ENCODE data around the gene OSBPL2.

The OSBPL2 gene

DNA sequence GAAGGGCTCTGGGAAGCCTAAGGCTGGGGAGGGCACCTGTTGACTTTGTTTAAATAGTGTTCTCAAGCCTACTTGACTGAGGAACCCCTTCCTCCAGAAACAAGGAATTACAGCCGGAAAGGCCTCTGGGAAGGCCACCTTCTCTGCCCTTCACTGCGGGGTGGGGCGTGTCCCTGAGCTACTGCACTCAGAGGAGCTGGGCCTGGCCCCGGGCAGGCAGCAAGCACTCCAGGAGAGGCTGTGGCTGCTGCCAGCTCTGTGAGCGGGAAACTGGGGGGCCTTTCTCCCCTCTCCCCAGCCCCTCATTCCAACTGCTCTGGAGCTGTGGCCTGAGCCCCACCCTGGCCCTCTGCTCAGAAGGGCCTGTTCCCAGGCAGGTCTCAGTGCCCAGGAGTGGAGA lies 4.0 kb upstream of the OSBPL2 start:
- Histone ChIP-seq H3K9me3 (ENCODE audit: control insufficient read depth, insufficient read depth, low read length) (no peaks in the 10 kb centered on the region), H3K4me1 (ENCODE audit: control insufficient read depth, insufficient read depth, low read length) (peaks cover 3% of the 10 kb centered on the region), H3K9ac (ENCODE audit: low read depth, low read length) (no peak overlapping the region), H3K4me3 (ENCODE audit: low read depth, low read length) (no peak overlapping the region), H3K27me3 (ENCODE audit: control insufficient read depth, insufficient read depth, low read length) (no peaks in the 10 kb centered on the region), H3K36me3 (ENCODE audit: control insufficient read depth, insufficient read depth, low read length) (no peaks in the 10 kb centered on the region)

DNA sequence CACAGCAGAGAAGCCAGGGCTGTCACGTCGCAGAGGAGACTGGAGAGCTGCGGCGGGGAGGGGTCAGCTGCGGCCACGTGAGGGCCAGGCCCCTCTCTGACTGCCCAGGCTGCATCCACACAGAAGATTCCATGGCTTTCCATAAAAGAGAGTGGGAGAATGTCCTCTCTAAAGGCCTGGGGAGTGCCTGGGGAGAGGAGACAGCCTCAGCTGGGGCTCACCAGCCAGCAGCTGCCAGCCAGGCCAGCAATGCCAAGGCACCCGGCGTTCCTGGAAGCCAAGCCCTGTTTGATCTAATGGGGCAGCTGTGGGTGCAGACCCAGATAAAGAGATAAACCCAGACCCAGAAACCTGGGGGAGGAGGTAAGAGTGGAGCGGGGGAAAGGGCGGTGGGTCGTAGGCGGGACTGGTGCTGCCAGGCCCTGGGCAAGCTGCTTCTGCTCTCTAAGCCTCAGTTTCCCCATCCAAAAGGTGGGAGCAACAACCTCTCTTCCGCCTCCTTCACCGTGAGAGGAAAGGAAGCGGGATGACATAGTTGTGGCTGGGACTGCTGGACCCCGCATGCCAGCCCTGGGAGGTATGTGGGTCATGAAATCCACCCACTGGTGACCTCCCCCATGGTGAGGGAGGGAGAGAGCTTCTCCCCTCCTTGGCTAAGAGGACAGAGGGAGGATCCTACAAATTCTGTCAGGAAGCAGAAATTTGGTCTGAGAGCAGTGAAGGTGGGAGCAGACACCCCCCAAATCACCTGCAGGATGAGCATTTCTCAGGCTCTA lies 3.1 kb upstream of the OSBPL2 start:
- Histone ChIP-seq H3K4me1 (ENCODE audit: control insufficient read depth, insufficient read depth, low read length) (peaks cover 3% of the 10 kb centered on the region), H3K9me3 (ENCODE audit: control insufficient read depth, insufficient read depth, low read length) (no peaks in the 10 kb centered on the region), H3K9ac (ENCODE audit: low read depth, low read length) (no peak overlapping the region), H3K27me3 (ENCODE audit: control insufficient read depth, insufficient read depth, low read length) (no peaks in the 10 kb centered on the region), H3K36me3 (ENCODE audit: control insufficient read depth, insufficient read depth, low read length) (no peaks in the 10 kb centered on the region), H3K4me3 (ENCODE audit: low read depth, low read length) (no peak overlapping the region)

DNA sequence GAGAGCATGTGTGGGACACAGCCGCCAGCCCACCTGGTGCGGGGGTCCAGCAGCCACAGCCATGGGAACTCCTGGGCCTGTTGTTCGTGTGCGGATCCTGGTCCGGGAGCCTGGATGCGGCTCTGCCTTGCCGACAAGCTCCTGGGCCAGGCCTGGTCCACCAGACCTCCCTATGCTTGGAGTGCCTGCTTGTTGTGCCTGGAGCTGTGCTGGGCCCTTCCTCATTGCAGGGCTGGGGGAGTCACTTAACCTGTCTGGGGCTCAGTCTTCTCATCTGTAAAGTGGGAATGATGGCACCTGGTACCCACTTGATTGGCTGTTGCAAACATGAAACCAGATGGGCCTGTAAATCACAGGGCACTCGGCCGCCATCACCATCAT lies 2.6 kb upstream of the OSBPL2 start:
- H3K4me1 ChIP-seq (ENCODE audit: control insufficient read depth, insufficient read depth, low read length): peaks cover 3% of the 10 kb centered on the region
- no peak overlapping the region for H3K9ac ChIP-seq (ENCODE audit: low read depth, low read length)
- no peaks in the 10 kb centered on the region for H3K36me3 ChIP-seq (ENCODE audit: control insufficient read depth, insufficient read depth, low read length)
- H3K4me3 ChIP-seq (ENCODE audit: low read depth, low read length): no peak overlapping the region
- no peaks in the 10 kb centered on the region for H3K9me3 ChIP-seq (ENCODE audit: control insufficient read depth, insufficient read depth, low read length)
- no peaks in the 10 kb centered on the region for H3K27me3 ChIP-seq (ENCODE audit: control insufficient read depth, insufficient read depth, low read length)

DNA sequence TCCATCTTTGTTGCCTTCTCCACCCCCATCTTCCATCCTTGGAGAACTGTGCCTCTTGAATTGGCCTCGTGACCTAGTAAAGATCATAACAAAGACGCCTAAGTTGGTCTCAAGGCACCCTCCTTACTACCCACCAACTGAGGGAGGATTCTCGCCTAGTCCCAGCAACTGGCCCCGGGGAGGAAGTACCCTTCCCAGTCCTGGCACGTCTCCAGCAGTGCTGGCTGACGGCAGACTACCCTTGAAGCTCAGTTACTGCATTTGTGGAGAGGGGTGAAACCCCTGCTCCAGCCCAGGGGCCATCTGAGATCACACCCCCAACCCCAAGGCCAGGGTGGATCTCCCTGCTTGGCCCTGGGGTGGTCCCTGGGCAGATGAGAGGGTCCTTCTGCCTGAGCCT lies 2.1 kb upstream of the OSBPL2 start:
- peaks cover 3% of the 10 kb centered on the region for H3K4me1 ChIP-seq (ENCODE audit: control insufficient read depth, insufficient read depth, low read length)
- H3K27me3 ChIP-seq (ENCODE audit: control insufficient read depth, insufficient read depth, low read length): no peaks in the 10 kb centered on the region
- peaks cover under 1% of the 10 kb centered on the region for H3K36me3 ChIP-seq (ENCODE audit: control insufficient read depth, insufficient read depth, low read length)
- no peak overlapping the region for H3K9ac ChIP-seq (ENCODE audit: low read depth, low read length)
- no peaks in the 10 kb centered on the region for H3K9me3 ChIP-seq (ENCODE audit: control insufficient read depth, insufficient read depth, low read length)
- H3K4me3 ChIP-seq (ENCODE audit: low read depth, low read length): no peak overlapping the region

DNA sequence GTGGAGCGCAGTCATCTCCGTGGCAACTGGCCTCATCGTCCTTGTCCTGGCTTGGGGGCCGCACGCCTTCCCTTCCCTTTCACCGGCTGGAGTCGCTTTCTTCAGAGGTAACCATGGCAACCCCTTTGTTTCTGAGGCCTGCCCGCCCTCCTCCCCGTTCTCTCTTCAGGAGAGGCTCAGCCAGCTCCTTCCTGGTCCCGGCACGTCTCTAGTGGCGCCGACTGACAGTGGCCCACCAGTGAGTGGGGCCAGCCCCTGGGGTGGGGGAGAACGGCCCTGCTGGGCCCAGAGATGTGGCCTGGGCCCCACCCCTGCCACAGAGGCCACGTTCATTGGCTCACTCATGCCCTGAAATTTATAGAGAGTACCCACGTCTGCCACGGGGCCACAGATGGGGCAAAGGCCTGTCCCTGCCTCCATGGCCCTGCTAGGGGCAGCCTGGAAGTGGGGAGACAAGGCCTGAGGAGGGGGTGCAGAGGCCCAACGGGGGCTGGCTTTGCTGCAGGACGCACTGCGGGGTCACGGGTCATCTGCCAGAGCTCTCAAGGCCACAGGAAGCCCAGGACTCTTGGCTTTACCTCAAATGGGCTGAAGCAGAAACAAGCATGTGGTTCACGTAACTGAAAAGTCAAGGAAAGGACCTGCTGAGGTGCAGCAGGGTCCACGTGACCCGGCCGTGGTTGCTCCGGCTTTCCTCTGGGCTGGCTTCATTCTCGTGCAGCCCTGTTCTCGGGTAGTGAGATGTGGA lies 1.4 kb upstream of the OSBPL2 start:
- Histone ChIP-seq H3K4me1 (ENCODE audit: control insufficient read depth, insufficient read depth, low read length) (peaks cover 3% of the 10 kb centered on the region), H3K9ac (ENCODE audit: low read depth, low read length) (no peak overlapping the region), H3K4me3 (ENCODE audit: low read depth, low read length) (no peak overlapping the region), H3K36me3 (ENCODE audit: control insufficient read depth, insufficient read depth, low read length) (peaks cover 3% of the 10 kb centered on the region), H3K27me3 (ENCODE audit: control insufficient read depth, insufficient read depth, low read length) (no peaks in the 10 kb centered on the region), H3K9me3 (ENCODE audit: control insufficient read depth, insufficient read depth, low read length) (no peaks in the 10 kb centered on the region)

DNA sequence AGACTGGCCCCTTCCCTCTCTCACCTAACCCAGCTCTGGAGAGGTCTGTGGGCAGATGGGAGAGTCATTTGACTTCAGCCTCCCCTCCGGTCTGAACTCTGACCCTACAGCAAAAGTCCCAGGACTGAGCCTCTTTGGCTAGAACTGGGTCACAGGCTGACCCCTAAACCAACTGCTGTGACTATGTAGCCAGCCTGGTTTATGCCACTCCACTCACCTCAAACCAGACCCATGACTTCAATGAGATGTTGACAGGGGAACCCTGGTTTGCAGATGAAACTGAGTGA lies 864 bp upstream of the OSBPL2 start:
- Histone ChIP-seq H3K9ac (ENCODE audit: low read depth, low read length) (peak overlapping the region; percentile 20), H3K4me1 (ENCODE audit: control insufficient read depth, insufficient read depth, low read length) (peaks cover 3% of the 10 kb centered on the region), H3K4me3 (ENCODE audit: low read depth, low read length) (peak overlapping the region; percentile 40)

GRCh38 chr20:62238569-62239277 lies 402 bp downstream of the OSBPL2 start:
- Histone ChIP-seq H3K4me3 (ENCODE audit: low read depth, low read length) (peak overlapping the region; percentile 82), H3K9ac (ENCODE audit: low read depth, low read length) (peak overlapping the region; percentile 54), H3K27me3 (ENCODE audit: control insufficient read depth, insufficient read depth, low read length) (no peaks in the 10 kb centered on the region), H3K9me3 (ENCODE audit: control insufficient read depth, insufficient read depth, low read length) (no peaks in the 10 kb centered on the region), H3K36me3 (ENCODE audit: control insufficient read depth, insufficient read depth, low read length) (peaks cover 3% of the 10 kb centered on the region), H3K4me1 (ENCODE audit: control insufficient read depth, insufficient read depth, low read length) (peaks cover 3% of the 10 kb centered on the region)

More for the DNA sequence above, 864 bp upstream of the OSBPL2 start:
- H3K9me3 ChIP-seq (ENCODE audit: control insufficient read depth, insufficient read depth, low read length): no peaks in the 10 kb centered on the region
- no peaks in the 10 kb centered on the region for H3K27me3 ChIP-seq (ENCODE audit: control insufficient read depth, insufficient read depth, low read length)
- peaks cover 3% of the 10 kb centered on the region for H3K36me3 ChIP-seq (ENCODE audit: control insufficient read depth, insufficient read depth, low read length)

GRCh38 chr20:62239278-62239879 lies 1.1 kb downstream of the OSBPL2 start:
- Histone ChIP-seq H3K4me1 (ENCODE audit: control insufficient read depth, insufficient read depth, low read length) (peaks cover 3% of the 10 kb centered on the region), H3K27me3 (ENCODE audit: control insufficient read depth, insufficient read depth, low read length) (no peaks in the 10 kb centered on the region), H3K9ac (ENCODE audit: low read depth, low read length) (peak overlapping the region; percentile 54), H3K36me3 (ENCODE audit: control insufficient read depth, insufficient read depth, low read length) (peaks cover 3% of the 10 kb centered on the region), H3K9me3 (ENCODE audit: control insufficient read depth, insufficient read depth, low read length) (no peaks in the 10 kb centered on the region), H3K4me3 (ENCODE audit: low read depth, low read length) (peak overlapping the region; percentile 82)

DNA sequence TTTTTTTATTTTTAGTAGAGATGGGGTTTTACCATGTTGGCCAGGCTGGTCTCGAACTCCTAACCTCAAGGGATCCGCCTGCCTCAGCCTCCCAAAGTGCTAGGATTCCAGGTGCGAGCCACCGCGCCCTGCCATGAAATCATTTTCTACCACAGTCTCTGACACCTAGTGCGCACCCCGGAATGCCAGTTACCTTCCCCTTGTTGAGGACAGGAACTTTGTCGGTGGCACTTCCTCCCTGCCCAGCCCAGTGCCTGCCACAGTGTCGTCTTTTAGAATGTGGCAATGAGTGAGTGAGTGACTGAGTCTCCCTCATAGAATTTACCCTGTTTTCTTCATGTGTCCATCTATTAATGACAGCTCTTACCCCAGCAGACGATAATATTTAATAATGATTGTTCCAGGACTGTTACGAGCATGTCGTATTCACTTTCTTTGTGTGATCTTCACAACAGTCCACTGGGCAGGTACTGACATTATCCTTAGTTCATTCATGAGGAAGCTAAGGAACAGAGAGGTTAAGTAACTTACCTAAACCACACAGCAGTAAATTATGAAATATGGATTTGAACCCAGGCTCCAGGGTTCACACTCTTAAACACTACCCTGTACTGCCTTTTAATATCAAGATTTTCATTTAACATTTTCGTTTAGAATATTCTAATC lies 1.8 kb downstream of the OSBPL2 start:
- H3K9ac ChIP-seq (ENCODE audit: low read depth, low read length): no peak overlapping the region
- H3K4me3 ChIP-seq (ENCODE audit: low read depth, low read length): no peak overlapping the region

GRCh38 chr20:62241506-62241905 lies 3.2 kb downstream of the OSBPL2 start:
- peaks cover 3% of the 10 kb centered on the region for H3K4me1 ChIP-seq (ENCODE audit: control insufficient read depth, insufficient read depth, low read length)
- H3K36me3 ChIP-seq (ENCODE audit: control insufficient read depth, insufficient read depth, low read length): peaks cover 3% of the 10 kb centered on the region
- no peaks in the 10 kb centered on the region for H3K27me3 ChIP-seq (ENCODE audit: control insufficient read depth, insufficient read depth, low read length)
- no peak overlapping the region for H3K4me3 ChIP-seq (ENCODE audit: low read depth, low read length)
- no peaks in the 10 kb centered on the region for H3K9me3 ChIP-seq (ENCODE audit: control insufficient read depth, insufficient read depth, low read length)
- H3K9ac ChIP-seq (ENCODE audit: low read depth, low read length): no peak overlapping the region

More for the DNA sequence above, 1.8 kb downstream of the OSBPL2 start:
- Histone ChIP-seq H3K27me3 (ENCODE audit: control insufficient read depth, insufficient read depth, low read length) (no peaks in the 10 kb centered on the region), H3K9me3 (ENCODE audit: control insufficient read depth, insufficient read depth, low read length) (no peaks in the 10 kb centered on the region), H3K4me1 (ENCODE audit: control insufficient read depth, insufficient read depth, low read length) (peaks cover 3% of the 10 kb centered on the region), H3K36me3 (ENCODE audit: control insufficient read depth, insufficient read depth, low read length) (peaks cover 3% of the 10 kb centered on the region)

- Histone ChIP-seq H3K27me3 (ENCODE audit: control insufficient read depth, insufficient read depth, low read length) (no peaks in the 10 kb centered on the region), H3K4me1 (ENCODE audit: control insufficient read depth, insufficient read depth, low read length) (peaks cover 6% of the 10 kb centered on the region), H3K36me3 (ENCODE audit: control insufficient read depth, insufficient read depth, low read length) (peaks cover 3% of the 10 kb centered on the region), H3K9ac (ENCODE audit: low read depth, low read length) (no peak overlapping the region), H3K4me3 (ENCODE audit: low read depth, low read length) (no peak overlapping the region), H3K9me3 (ENCODE audit: control insufficient read depth, insufficient read depth, low read length) (no peaks in the 10 kb centered on the region)
These were observed 3.9 kb downstream of the OSBPL2 start for GRCh38 chr20:62242176-62242575.
